Uterus (tissue), 2 donors: ENCODE data around the gene KCNH2.

ENCODE experiments used
- POLR2A ChIP-seq, 2 donors: fragments of 450-650 bp; IDR thresholded peaks; one replicate each; pipeline ENCODE4 v1.6.1; 2016; ENCODE audit warnings: antibody characterized with exemption in 2 of 2, mild to moderate bottlenecking in 1 of 2, moderate library complexity in 1 of 2
- TF ChIP-seq, protein P1 (sequence below), 4 experiments: fragments of 200-600 bp in 2 of 4; fragments of 450-650 bp in 2 of 4; sonication (generic) in 2 of 4; IDR thresholded peaks; one replicate each; pipeline ENCODE4 v1.5.1; 2016 to 2019; ENCODE audit warnings: antibody characterized with exemption in 4 of 4, mild to moderate bottlenecking in 2 of 4, moderate library complexity in 1 of 4

DNA sequence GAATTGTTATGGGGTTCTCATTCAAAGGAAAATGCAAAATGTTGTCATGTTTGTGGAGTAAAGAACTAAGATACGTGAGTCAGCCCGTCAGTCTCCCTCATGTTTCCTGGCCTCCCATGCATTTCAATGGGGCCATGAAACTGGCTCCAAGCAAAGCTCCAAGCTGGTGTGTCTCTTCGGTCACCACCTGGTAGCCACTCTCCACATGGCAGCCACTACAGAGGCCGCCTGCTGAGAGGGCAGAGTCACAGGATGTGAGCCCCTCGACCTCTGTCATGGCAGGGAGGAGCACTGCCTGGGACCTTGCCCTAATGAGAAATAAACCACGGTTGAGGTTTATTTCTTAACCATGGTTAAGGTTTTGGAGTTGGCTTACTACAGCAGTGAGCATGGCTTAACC lies 63.2 kb downstream of the KCNH2 start:
- TF ChIP-seq, protein P1, sequence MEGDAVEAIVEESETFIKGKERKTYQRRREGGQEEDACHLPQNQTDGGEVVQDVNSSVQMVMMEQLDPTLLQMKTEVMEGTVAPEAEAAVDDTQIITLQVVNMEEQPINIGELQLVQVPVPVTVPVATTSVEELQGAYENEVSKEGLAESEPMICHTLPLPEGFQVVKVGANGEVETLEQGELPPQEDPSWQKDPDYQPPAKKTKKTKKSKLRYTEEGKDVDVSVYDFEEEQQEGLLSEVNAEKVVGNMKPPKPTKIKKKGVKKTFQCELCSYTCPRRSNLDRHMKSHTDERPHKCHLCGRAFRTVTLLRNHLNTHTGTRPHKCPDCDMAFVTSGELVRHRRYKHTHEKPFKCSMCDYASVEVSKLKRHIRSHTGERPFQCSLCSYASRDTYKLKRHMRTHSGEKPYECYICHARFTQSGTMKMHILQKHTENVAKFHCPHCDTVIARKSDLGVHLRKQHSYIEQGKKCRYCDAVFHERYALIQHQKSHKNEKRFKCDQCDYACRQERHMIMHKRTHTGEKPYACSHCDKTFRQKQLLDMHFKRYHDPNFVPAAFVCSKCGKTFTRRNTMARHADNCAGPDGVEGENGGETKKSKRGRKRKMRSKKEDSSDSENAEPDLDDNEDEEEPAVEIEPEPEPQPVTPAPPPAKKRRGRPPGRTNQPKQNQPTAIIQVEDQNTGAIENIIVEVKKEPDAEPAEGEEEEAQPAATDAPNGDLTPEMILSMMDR (IDR thresholded peaks at IDR 0.05), result no peak
- no peak for TF ChIP-seq POLR2A (IDR thresholded peaks at IDR 0.05)
